H1 (cell line): ENCODE results near the gene MKLN1. TPM values are rescaled to one million over a fixed set of nuclear protein-coding genes. Genes with fewer than 3 reads are reported as not detected.
A peak's percentile ranks its signal among the peaks of the same experiment; 100 is the strongest.

Experiments used
- CTCF ChIA-PET: fragments of 300-600 bp; sonication (Branson Sonifier 250); formaldehyde crosslinking; loops from one replicate; lab custom pipeline; 2021; ENCODE audit not compliant: partially characterized antibody; lab: Charles Lee
- POLR2A ChIA-PET: fragments of 300-600 bp; sonication (Branson Sonifier 250); formaldehyde crosslinking; loops from one replicate; lab custom pipeline; 2021; ENCODE audit warnings: inconsistent platforms; ENCODE audit not compliant: partially characterized antibody; lab: Charles Lee
- DNase-seq, 2 experiments: peaks; one replicate each; pipeline versions ENCODE4 v3.0.0 to v3.0.0-alpha.2; 2010 to 2022; ENCODE audit warnings: low spot score in 2 of 2, low read depth in 1 of 2, mixed read lengths in 1 of 2
- FAIRE-seq: peaks from 2 replicates; lab custom pipeline; 2011; peaks lifted over from hg19 to GRCh38; lab: Jason Lieb, UNC
- H2AFZ ChIP-seq: 2 replicates; pipeline ENCODE4 v1.8.1; 2012; ENCODE audit warnings: low read length, inconsistent platforms
- H2AK5ac ChIP-seq: 2 replicates; pipeline ENCODE4 v1.6.1; 2013; ENCODE audit warnings: low read depth, low read length
- H2BK120ac ChIP-seq: replicated peaks from 2 replicates; pipeline ENCODE3; 2013; ENCODE audit warnings: low read depth, low read length, inconsistent platforms
- H2BK12ac ChIP-seq: 2 replicates; pipeline ENCODE4 v1.6.1; 2013; ENCODE audit warnings: low read depth, low read length
- H2BK15ac ChIP-seq: 2 replicates; pipeline ENCODE4 v1.6.1; 2013; ENCODE audit warnings: low read length
- H2BK20ac ChIP-seq: 2 replicates; pipeline ENCODE4 v1.6.1; 2013; ENCODE audit warnings: low read length
- H2BK5ac ChIP-seq: 2 replicates; pipeline ENCODE4 v1.6.1; 2013; ENCODE audit warnings: low read depth, low read length
- H3K14ac ChIP-seq: 2 replicates; pipeline ENCODE4 v1.6.1; 2013; ENCODE audit warnings: inconsistent platforms; ENCODE audit not compliant: insufficient read length
- H3K18ac ChIP-seq: 2 replicates; pipeline ENCODE4 v1.6.1; 2013; ENCODE audit warnings: low read length; ENCODE audit errors: extremely low read depth
- H3K23ac ChIP-seq: 2 replicates; pipeline ENCODE4 v1.6.1; 2013; ENCODE audit warnings: inconsistent platforms; ENCODE audit not compliant: insufficient read length
- H3K23me2 ChIP-seq: 2 replicates; pipeline ENCODE4 v1.6.1; 2013; ENCODE audit warnings: low read depth, low read length
- H3K27ac ChIP-seq: 2 replicates; pipeline ENCODE4 v1.6.1; 2011; ENCODE audit warnings: low read depth, low read length, inconsistent platforms
- H3K27me3 ChIP-seq, 4 experiments: replicated peaks in 1 of 4; 1 replicate in 1 of 4; 2 replicates in 3 of 4; pipeline versions ENCODE4 v1.6.1 to v1.8.1; 2011 to 2013; ENCODE audit warnings: low read length in 3 of 4, mild to moderate bottlenecking in 3 of 4, inconsistent platforms in 2 of 4, mixed read lengths in 2 of 4, moderate library complexity in 1 of 4; ENCODE audit not compliant: control insufficient read depth in 3 of 4, insufficient read depth in 3 of 4; ENCODE audit errors: extremely low read depth in 1 of 4
- H3K36me3 ChIP-seq, 4 experiments: 2 replicates each; pipeline versions ENCODE4 v1.6.1 to v1.8.1; 2011 to 2013; ENCODE audit warnings: mild to moderate bottlenecking in 4 of 4, low read length in 3 of 4, moderate library complexity in 2 of 4, control low read depth in 1 of 4, inconsistent platforms in 1 of 4; ENCODE audit not compliant: insufficient read depth in 4 of 4, control insufficient read depth in 2 of 4
- H3K4ac ChIP-seq: replicated peaks from 2 replicates; pipeline ENCODE3; 2013; ENCODE audit warnings: low read length, low read depth, mixed read lengths, inconsistent platforms; ENCODE audit not compliant: insufficient read length
- H3K4me1 ChIP-seq, 4 experiments: replicated peaks in 1 of 4; 1 replicate in 1 of 4; 2 replicates in 3 of 4; pipeline versions ENCODE4 v1.6.1 to v1.8.1; 2011 to 2013; ENCODE audit warnings: low read length in 3 of 4, inconsistent platforms in 2 of 4, mixed read lengths in 1 of 4; ENCODE audit not compliant: insufficient read depth in 4 of 4, control insufficient read depth in 3 of 4
- H3K4me2 ChIP-seq, 2 experiments: 2 replicates each; pipeline versions ENCODE4 v1.6.1 to v1.8.1; 2011 to 2013; ENCODE audit warnings: low read depth in 2 of 2, low read length in 2 of 2, control low read depth in 1 of 2, inconsistent platforms in 1 of 2, mild to moderate bottlenecking in 1 of 2; ENCODE audit not compliant: insufficient read depth in 1 of 2
- H3K4me3 ChIP-seq, 4 experiments: fragments of 200-600, 300-600 bp in 1 of 4; sonication (generic), shearing (Covaris generic), sonication (Bioruptor Twin) in 1 of 4; 2 replicates each; pipeline versions ENCODE4 v1.5.1 to v1.8.1; 2011 to 2016; ENCODE audit warnings: low read length in 4 of 4, low read depth in 3 of 4, control low read depth in 2 of 4, inconsistent platforms in 2 of 4, mild to moderate bottlenecking in 2 of 4, mixed read lengths in 1 of 4, moderate library complexity in 1 of 4; ENCODE audit not compliant: insufficient read depth in 2 of 4; ENCODE audit errors: extremely low read depth in 1 of 4
- H3K56ac ChIP-seq: replicated peaks from 2 replicates; pipeline ENCODE3; 2013; ENCODE audit warnings: low read depth, mild to moderate bottlenecking, mixed read lengths, low read length, inconsistent platforms; ENCODE audit not compliant: insufficient read length
- H3K79me1 ChIP-seq: 2 replicates; pipeline ENCODE4 v1.6.1; 2013; ENCODE audit warnings: low read depth, low read length, control low read depth
- H3K79me2 ChIP-seq, 2 experiments: 2 replicates each; pipeline versions ENCODE4 v1.6.1 to v1.8.1; 2012 to 2013; ENCODE audit warnings: low read length in 2 of 2, mild to moderate bottlenecking in 2 of 2, inconsistent platforms in 1 of 2; ENCODE audit not compliant: insufficient read depth in 2 of 2, control insufficient read depth in 1 of 2
- H3K9ac ChIP-seq, 4 experiments: replicated peaks in 1 of 4; 1 replicate in 1 of 4; 2 replicates in 3 of 4; pipeline versions ENCODE4 v1.6.1 to v1.8.1; 2011 to 2013; ENCODE audit warnings: low read depth in 3 of 4, low read length in 3 of 4, control low read depth in 2 of 4, mild to moderate bottlenecking in 2 of 4, moderate library complexity in 2 of 4, inconsistent platforms in 1 of 4; ENCODE audit errors: extremely low read depth in 1 of 4
- H3K9me3 ChIP-seq, 2 experiments: 2 replicates each; pipeline versions ENCODE4 v1.6.1 to v1.8.1; 2012 to 2013; ENCODE audit warnings: mild to moderate bottlenecking in 2 of 2, moderate library complexity in 2 of 2, control low read depth in 1 of 2, inconsistent platforms in 1 of 2, low read depth in 1 of 2, low read length in 1 of 2, mixed read lengths in 1 of 2; ENCODE audit not compliant: insufficient read depth in 2 of 2
- H4K20me1 ChIP-seq, 2 experiments: replicated peaks in 1 of 2; 2 replicates each; pipeline versions ENCODE3 to v1.8.1; 2011 to 2013; ENCODE audit warnings: inconsistent platforms in 2 of 2, low read length in 2 of 2, mild to moderate bottlenecking in 1 of 2; ENCODE audit not compliant: insufficient read depth in 2 of 2, control insufficient read depth in 1 of 2
- H4K5ac ChIP-seq: 2 replicates; pipeline ENCODE4 v1.6.1; 2013; ENCODE audit warnings: low read length, low read depth, mixed read lengths, inconsistent platforms; ENCODE audit not compliant: insufficient read length
- H4K8ac ChIP-seq: 2 replicates; pipeline ENCODE4 v1.8.0; 2013; ENCODE audit warnings: mild to moderate bottlenecking, moderate library complexity, low read length, inconsistent platforms; ENCODE audit not compliant: insufficient read depth; ENCODE audit errors: extremely low read depth
- H4K91ac ChIP-seq: replicated peaks from 2 replicates; pipeline ENCODE3; 2013; ENCODE audit warnings: low read length, mixed read lengths, inconsistent platforms; ENCODE audit not compliant: insufficient read length
- CBX8 ChIP-seq: fragments of 300-800, 300-1000 bp; sonication (generic); IDR thresholded peaks from 2 replicates; pipeline ENCODE4 v1.7.1; 2016; ENCODE audit warnings: low read depth, low read length, borderline replicate concordance
- CTBP2 ChIP-seq: IDR thresholded peaks from 2 replicates; pipeline ENCODE4 v1.7.0; 2011; ENCODE audit warnings: borderline replicate concordance, mild to moderate bottlenecking, moderate library complexity, mixed read lengths, low read length; ENCODE audit not compliant: insufficient read depth, insufficient read length
- GTF2F1 ChIP-seq: IDR thresholded peaks from 2 replicates; pipeline ENCODE4 v1.6.1; 2012; ENCODE audit warnings: low read depth, low read length, improper control_type of control experiment, borderline replicate concordance
- TAF7 ChIP-seq: optimal IDR thresholded peaks from 2 replicates; pipeline ENCODE3; 2011; ENCODE audit warnings: low read depth, mild to moderate bottlenecking, inconsistent platforms, low read length, moderate library complexity, borderline replicate concordance
- TCF12 ChIP-seq: IDR thresholded peaks from 2 replicates; pipeline ENCODE4 v1.6.1; 2011; ENCODE audit warnings: low read depth, mild to moderate bottlenecking, low read length
- USF2 ChIP-seq: IDR thresholded peaks from 2 replicates; pipeline ENCODE4 v1.6.1; 2011; ENCODE audit warnings: low read length, improper control_type of control experiment
- YY1 ChIP-seq: IDR thresholded peaks from 2 replicates; pipeline ENCODE4 v1.6.1; 2011; ENCODE audit warnings: low read depth, mild to moderate bottlenecking, low read length
- WGBS, 2 experiments: shearing (Covaris generic) in 1 of 2; methylation state at CpG; one replicate each; pipeline versions ENCODE4 v1.1.6 to v1.1.7; 2013 to 2015; ENCODE audit warnings: low lambda C conversion rate in 2 of 2, mixed read lengths in 2 of 2, inconsistent platforms in 1 of 2, low coverage in 1 of 2, missing lambda C conversion rate in 1 of 2; ENCODE audit not compliant: insufficient replicate concordance in 2 of 2, insufficient coverage in 1 of 2, insufficient read length in 1 of 2; ENCODE audit errors: extremely low coverage in 1 of 2, missing lambda C conversion rate in 1 of 2; 5-methylcytosine and 5-hydroxymethylcytosine counted together
- long read RNA-seq, 2 experiments: library from RNA in 1 of 2; library from capped mRNA in 1 of 2; stranded (forward); transcript quantifications; one replicate each; pipeline ENCODE4 v2.0.0, GENCODE V29; 2021; ENCODE audit warnings: inconsistent platforms in 1 of 2
- polyA minus RNA-seq, 3 experiments: library from RNA; depleted of rRNA, polyadenylated mRNA; stranded (reverse); fragments of >200 nt; gene quantifications; 1 replicate in 2 of 3; 2 replicates in 1 of 3; pipeline ENCODE4 v1.2.3, GENCODE V29; 2011
- polyA plus RNA-seq, 7 experiments: library from polyadenylated mRNA; depleted of rRNA in 3 of 7; stranded (reverse) in 5 of 7; unstranded in 2 of 7; fragments of >200 nt in 5 of 7; fragments of 200-250 nt in 2 of 7; gene quantifications; 1 replicate in 5 of 7; 2 replicates in 1 of 7; 4 replicates in 1 of 7; pipeline versions ENCODE4 v1.2.1 to v1.2.3, GENCODE V29; 2011 to 2013; ENCODE audit warnings: missing spikeins in 2 of 7, mixed read lengths in 2 of 7
- total RNA-seq: library from RNA; stranded (reverse); fragmentation: NEBNext Ultra II Directional; extraction: Animal tissue kit (Norgen Biotek cat#: 25700); gene quantifications from 2 replicates; pipeline ENCODE4 v1.2.1, GENCODE V29; 2021

Gene MKLN1
- total RNA-seq (45.9 and 50.9 TPM in 2 replicates), polyA plus RNA-seq (2011; rRNA removed) (16.8 and 22.3 TPM in 2 replicates), polyA minus RNA-seq (2011; rRNA and poly(A)+ RNA removed) (122 and 137 TPM in 2 replicates)
- polyA plus RNA-seq (2011; cell fraction: cytosol; rRNA removed) = 22.4 TPM
- polyA plus RNA-seq (2011; cell fraction: nucleus; rRNA removed) = 18.0 TPM
- 22.2 to 39.8 TPM (median 31.8 TPM) in 4 replicates for polyA plus RNA-seq (2012, experiment 1 of 2)
- polyA plus RNA-seq (2012, experiment 2 of 2) = 1.6 TPM
- polyA plus RNA-seq (2013, experiment 1 of 2) = 22.2 TPM
- polyA plus RNA-seq (2013, experiment 2 of 2) = 20.6 TPM
- polyA minus RNA-seq (2011; cell fraction: cytosol; rRNA and poly(A)+ RNA removed) = 26.1 TPM
- polyA minus RNA-seq (2011; cell fraction: nucleus; rRNA and poly(A)+ RNA removed) = 126 TPM
- long read RNA-seq, experiment 1, full-length matches to known transcripts = 6 of 50 reads
- long read RNA-seq, experiment 1, partial matches to known transcripts = 19 of 50 reads
- long read RNA-seq, experiment 1, other reads (novel, unspliced or antisense) = 25 of 50 reads
- long read RNA-seq, experiment 2, full-length matches to known transcripts = 12 of 38 reads
- long read RNA-seq, experiment 2, partial matches to known transcripts = 18 of 38 reads
- long read RNA-seq, experiment 2, other reads (novel, unspliced or antisense) = 8 of 38 reads

- no peaks in the 10 kb centered on the region for H3K9me3 ChIP-seq
- peak within 1 kb of the TSS; percentile 98 to 100 for H3K4me2 ChIP-seq
- DNase-seq (peak; percentile 77 to 93), FAIRE-seq (no peak)
- peaks cover 18 to 50% of the 10 kb centered on the region in 2 experiments for H3K79me2 ChIP-seq
- H4K5ac ChIP-seq = peak within 1 kb of the TSS; percentile 96
- no peak within 1 kb of the TSS for H2AK5ac ChIP-seq
- peak within 1 kb of the TSS; percentile 98 for H3K4ac ChIP-seq
- H3K9ac ChIP-seq = peak within 1 kb of the TSS; percentile 93 to 99 (median 96)
- H2BK12ac ChIP-seq = peak within 1 kb of the TSS; percentile 65; the same call in 1 of the 2 replicates
- 0% methylated on average over 53 of the region's 69 CpGs; no CpG with 5 or more reads in 1 of the 2 experiments for WGBS, 2 experiments
- ChIA-PET POLR2A (interaction anchor here (0.5 to 2.8 kb wide), 16 partner anchors 9 to 262 kb away, joined by 3 to 18 read pairs (median 4); no protein-coding TSS in a partner anchor), CTCF (interaction anchor here (0.5 to 1.4 kb wide), 6 partner anchors 9 to 260 kb away, joined by 3 to 6 read pairs (median 3); no protein-coding TSS in a partner anchor)
- peak within 1 kb of the TSS; percentile 88 to 99 (median 94) for H3K4me3 ChIP-seq
- no peaks in the 10 kb centered on the region for H4K20me1 ChIP-seq
- H2BK120ac ChIP-seq = no peak within 1 kb of the TSS
- H2AFZ ChIP-seq = peak within 1 kb of the TSS; percentile 93
- peak within 1 kb of the TSS; percentile 95 for H2BK5ac ChIP-seq
- H2BK15ac ChIP-seq = 0 out of 2 replicates have a peak within 1 kb of the TSS, but pooled peaks have one; percentile 14
- H3K23me2 ChIP-seq = peaks cover 6% of the 10 kb centered on the region
- H4K91ac ChIP-seq = peak within 1 kb of the TSS; percentile 91
- no peak within 1 kb of the TSS for H3K23ac ChIP-seq
- H3K27me3 ChIP-seq = no peaks in the 10 kb centered on the region
- no peaks in the 10 kb centered on the region; the same call in 1 of the 2 replicates for H3K79me1 ChIP-seq
- H3K27ac ChIP-seq = peak within 1 kb of the TSS; percentile 90
- no peaks in the 10 kb centered on the region for H3K36me3 ChIP-seq
- peak within 1 kb of the TSS; percentile 99 for H3K18ac ChIP-seq
- H3K56ac ChIP-seq = peak within 1 kb of the TSS; percentile 98
- peak within 1 kb of the TSS; percentile 99 for H4K8ac ChIP-seq
- H3K14ac ChIP-seq = no peak within 1 kb of the TSS
- peaks cover under 1 to 19% (median 8%) of the 10 kb centered on the region in 4 experiments; a peak in 5 of 7 replicates for H3K4me1 ChIP-seq
- no peak within 1 kb of the TSS for H2BK20ac ChIP-seq
- TF ChIP-seq GTF2F1 = no peak
- no peak for TF ChIP-seq TCF12
- TF ChIP-seq YY1 = peak; percentile 96
- no peak for TF ChIP-seq CBX8
- TF ChIP-seq USF2 = no peak
- TF ChIP-seq CTBP2 = no peak
- peak; percentile 76 for TF ChIP-seq TAF7
Observed at GRCh38 chr7:131327626-131328376, at the start of gene MKLN1. Gene MKLN1, plus strand, starts transcription at chr7:131327876. Its CDS starts 24 bp downstream, at chr7:131327900.
